ENCODE results near the gene PAXIP1.

PAXIP1 gene

GRCh38 chr7:154911411-154911810, 91.5 kb downstream of the PAXIP1 start:
- no peak for DNase-seq

- DNase-seq: no peak
These were observed 91.9 kb downstream of the PAXIP1 start for GRCh38 chr7:154910977-154911376.

GRCh38 chr7:154910125-154910524, 92.8 kb downstream of the PAXIP1 start:
- DNase-seq: no peak

GRCh38 chr7:154909241-154910105, 93.5 kb downstream of the PAXIP1 start:
- DNase-seq: no peak

- DNase-seq: no peak
These were observed 95.0 kb downstream of the PAXIP1 start for GRCh38 chr7:154907651-154908620.

GRCh38 chr7:154906736-154907355, 96.1 kb downstream of the PAXIP1 start:
- no peak for DNase-seq

- DNase-seq: no peak
These were observed 96.7 kb downstream of the PAXIP1 start for GRCh38 chr7:154906201-154906600.

- no peak for DNase-seq
These were observed 97.3 kb downstream of the PAXIP1 start for GRCh38 chr7:154905615-154906014.

GRCh38 chr7:154905146-154905545, 97.8 kb downstream of the PAXIP1 start:
- no peak for DNase-seq

- no peak for DNase-seq
These were observed 99.7 kb downstream of the PAXIP1 start for GRCh38 chr7:154903083-154903731.

- no peak for DNase-seq
These were observed 100.3 kb downstream of the PAXIP1 start for GRCh38 chr7:154902600-154903082.

GRCh38 chr7:154899862-154900261, 103.1 kb downstream of the PAXIP1 start:
- DNase-seq: no peak

GRCh38 chr7:154898973-154899855, 103.7 kb downstream of the PAXIP1 start:
- no peak for DNase-seq

- DNase-seq: no peak
These were observed 106.8 kb downstream of the PAXIP1 start for GRCh38 chr7:154896076-154896475.
